OCI-LY3 (cell line): ENCODE measurements around the gene LIPJ.

Source experiments
- EZH2phosphoT487 ChIP-seq: fragments of 200-600 bp; shearing (Covaris generic); IDR thresholded peaks from 2 replicates; pipeline ENCODE4 v1.6.1; 2018; ENCODE audit warnings: antibody characterized with exemption, mixed run types, low read depth
- TF ChIP-seq, protein P1 (sequence below): fragments of 200-600, 300-600 bp; sonication (generic); IDR thresholded peaks from 2 replicates; pipeline ENCODE4 v1.5.1; 2014; ENCODE audit warnings: antibody characterized with exemption, low read length, low read depth

GRCh38 chr10:88618496-88618895 lies 31.9 kb downstream of the LIPJ start:
- TF ChIP-seq, protein P1, sequence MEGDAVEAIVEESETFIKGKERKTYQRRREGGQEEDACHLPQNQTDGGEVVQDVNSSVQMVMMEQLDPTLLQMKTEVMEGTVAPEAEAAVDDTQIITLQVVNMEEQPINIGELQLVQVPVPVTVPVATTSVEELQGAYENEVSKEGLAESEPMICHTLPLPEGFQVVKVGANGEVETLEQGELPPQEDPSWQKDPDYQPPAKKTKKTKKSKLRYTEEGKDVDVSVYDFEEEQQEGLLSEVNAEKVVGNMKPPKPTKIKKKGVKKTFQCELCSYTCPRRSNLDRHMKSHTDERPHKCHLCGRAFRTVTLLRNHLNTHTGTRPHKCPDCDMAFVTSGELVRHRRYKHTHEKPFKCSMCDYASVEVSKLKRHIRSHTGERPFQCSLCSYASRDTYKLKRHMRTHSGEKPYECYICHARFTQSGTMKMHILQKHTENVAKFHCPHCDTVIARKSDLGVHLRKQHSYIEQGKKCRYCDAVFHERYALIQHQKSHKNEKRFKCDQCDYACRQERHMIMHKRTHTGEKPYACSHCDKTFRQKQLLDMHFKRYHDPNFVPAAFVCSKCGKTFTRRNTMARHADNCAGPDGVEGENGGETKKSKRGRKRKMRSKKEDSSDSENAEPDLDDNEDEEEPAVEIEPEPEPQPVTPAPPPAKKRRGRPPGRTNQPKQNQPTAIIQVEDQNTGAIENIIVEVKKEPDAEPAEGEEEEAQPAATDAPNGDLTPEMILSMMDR = no peak
- TF ChIP-seq EZH2phosphoT487 = no peak
